ENCODE data around the gene PSMB11.

The PSMB11 gene

DNA sequence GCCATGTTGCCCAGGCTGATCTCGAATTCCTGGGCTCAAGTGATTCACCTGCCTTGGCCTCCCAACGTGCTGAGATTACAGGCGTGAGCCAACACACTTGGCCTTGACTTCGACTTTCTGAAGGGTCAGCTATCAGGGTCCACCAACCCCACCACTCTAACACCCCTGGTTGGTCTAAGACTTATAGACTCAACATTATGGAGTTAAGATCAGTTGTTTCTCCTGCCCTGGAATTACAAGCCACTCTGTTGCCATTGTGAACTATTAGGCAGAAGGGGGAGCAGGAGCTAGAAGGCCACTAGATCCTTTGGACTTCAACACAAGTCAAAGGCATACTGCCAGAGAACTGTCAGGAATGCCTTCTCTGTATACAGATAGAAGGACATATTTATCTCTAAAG, 1.9 kb upstream of the PSMB11 start:
- DNase-seq (ENCODE audit: extremely low read depth in 1 of 2, low read depth in 1 of 2): no peak

DNA sequence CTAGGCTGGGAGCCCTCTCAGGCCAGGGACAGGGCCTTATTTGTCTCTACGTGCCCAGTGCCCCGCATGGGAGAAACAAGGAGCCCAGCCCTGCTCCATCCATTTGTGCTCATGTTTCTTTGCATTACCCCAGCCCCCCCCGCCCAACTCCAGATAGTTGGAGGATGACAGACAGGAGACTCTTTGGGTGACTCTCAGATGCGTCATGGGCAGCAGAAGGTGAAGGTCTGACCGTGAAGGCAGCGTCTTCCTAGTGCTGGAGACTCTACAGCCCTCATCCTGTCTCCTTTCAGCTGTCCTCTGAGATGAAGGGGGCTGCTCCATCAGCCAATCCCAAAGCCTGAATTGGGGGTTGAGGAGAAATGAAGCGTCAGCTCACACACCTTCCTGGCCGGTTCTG, 283 bp upstream of the PSMB11 start:
- DNase-seq (ENCODE audit: extremely low read depth in 1 of 2, low read depth in 1 of 2): no peak

DNA sequence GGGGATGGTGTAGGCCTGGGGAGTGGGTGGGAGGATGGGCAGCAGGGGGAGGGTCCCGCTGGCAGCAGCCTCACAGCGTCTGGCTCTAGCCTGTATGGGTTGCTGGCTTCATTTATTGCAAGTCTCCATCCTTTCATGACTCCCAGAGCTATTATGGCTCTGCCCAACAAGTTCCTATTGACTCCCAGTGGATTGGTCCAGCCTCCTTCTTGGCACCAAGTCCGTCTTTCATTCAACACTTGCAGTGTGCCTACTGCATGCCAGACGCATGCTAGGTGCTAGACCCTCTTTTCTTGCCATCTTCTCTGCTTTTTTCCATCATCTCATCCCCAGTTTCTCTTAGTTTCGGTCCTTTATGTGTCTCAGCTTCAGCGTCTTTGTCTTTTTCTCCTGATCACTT, 1.1 kb downstream of the PSMB11 start:
- no peak for DNase-seq (ENCODE audit: extremely low read depth in 1 of 2, low read depth in 1 of 2)

DNA sequence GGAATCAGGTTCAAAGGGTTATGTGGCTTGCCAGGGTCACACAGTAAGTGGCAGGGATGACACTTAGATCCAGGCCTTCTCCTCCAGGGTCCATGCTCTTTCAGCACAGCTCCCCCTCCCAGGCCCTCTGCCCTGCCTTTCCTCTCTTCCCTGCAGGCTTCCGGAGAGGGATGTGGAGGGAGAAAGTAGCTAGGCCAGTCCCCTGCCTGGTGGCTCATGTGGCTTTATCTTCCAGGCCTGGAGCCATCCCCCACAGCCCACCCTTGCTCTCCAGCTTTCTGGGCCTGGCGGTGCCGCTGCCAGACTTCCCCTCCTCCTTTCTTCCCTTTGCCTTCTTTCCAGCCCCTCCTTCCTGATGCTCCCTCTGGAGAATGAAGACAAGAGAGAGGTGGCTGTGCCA, 1.7 kb downstream of the PSMB11 start:
- DNase-seq (ENCODE audit: extremely low read depth in 1 of 2, low read depth in 1 of 2): no peak

DNA sequence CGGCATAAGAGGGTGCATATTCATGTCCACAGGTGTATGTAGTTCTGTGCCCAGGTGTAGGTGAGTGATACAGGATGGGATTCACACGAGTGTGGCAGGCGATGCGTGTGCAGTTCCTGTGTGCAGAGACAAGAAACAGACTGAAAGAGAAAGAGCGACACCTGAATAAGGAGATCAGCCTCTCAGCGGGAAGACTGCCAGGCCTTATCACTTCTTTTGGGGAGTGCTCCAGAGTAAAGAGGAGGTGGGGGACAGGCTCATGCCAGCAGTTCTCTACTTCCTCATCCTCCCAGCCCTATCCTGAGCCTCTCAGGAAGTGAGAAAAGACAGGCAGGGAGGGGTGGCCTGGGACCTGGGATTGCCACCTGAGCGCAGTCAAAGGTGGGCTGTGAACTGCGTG, 2.8 kb downstream of the PSMB11 start:
- DNase-seq (ENCODE audit: extremely low read depth in 1 of 2, low read depth in 1 of 2): no peak

DNA sequence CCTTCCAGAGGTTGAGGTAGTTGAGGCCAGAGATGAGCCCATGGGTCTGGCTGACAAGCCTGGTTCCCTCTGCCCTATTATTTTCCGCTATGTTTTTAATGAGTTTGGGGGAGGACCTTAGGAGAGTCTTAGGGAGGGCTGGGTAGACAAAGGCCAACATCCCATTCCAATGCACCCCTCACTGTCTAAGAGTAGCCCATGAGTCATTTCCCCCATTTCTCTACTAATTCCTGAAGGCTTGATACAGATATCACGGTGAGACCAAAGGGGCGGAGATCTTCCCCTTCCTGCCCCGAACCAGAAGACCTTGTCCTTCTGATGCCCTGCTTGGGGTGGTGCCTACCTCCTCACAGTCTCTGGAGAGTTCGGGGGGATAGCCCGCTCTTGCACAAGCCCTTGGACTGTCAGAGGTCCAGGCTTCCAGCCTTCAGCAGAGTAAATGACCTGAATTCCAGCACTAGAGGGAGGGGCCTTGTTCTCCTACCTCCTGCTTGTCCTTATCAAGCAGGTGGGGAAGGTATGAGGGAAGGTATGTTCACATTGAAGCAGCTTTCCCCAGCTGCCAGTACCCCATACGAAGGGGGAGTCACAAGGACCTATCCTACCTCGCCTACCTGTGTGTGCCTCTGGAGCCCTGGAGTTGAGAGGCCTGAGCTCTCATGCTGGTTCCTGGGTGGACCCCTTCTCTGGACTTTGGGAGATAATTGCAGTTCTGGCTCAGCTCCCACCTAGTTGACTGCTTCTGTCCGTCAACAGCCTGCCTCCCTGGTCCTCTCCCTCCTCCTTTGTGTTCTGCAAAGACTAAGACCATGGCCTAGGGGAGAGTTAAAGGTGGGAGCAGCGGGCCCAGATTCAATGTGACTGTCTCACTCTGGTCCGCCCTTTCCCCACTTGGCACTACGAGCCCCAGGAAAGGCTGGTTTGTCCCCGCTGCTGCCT, 3.7 kb downstream of the PSMB11 start:
- no peak for DNase-seq (ENCODE audit: extremely low read depth in 1 of 2, low read depth in 1 of 2)

DNA sequence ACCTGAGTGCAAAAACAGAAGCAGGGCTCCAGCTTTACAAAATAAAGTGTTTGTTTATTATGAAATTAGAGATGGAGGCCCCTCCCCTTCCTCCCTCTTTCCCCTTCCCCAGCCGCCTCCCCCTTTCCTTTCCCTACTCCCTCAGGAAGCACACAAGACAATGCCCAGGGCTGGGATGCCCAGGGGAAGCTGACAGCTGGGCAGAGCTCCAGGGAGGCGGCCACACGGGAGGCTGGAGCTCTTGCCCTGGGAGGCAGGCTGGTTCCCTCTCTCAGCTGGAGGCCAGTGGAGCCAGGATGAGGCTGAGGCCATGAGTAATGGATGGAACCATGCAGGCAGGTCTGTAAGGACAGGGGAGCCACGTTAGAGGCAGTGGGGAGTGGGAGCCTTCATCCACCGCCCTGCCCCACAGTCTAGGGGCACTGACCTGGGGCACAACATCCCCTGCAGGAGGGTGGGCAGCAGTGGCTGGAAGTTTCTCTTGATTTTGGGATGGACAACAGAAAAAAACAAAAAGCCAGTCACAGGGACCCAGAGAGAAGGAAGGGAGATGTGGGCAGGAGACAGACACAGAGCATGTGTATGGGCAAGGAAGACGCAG, 5.1 kb downstream of the PSMB11 start:
- no peak for DNase-seq (ENCODE audit: extremely low read depth in 1 of 2, low read depth in 1 of 2)

DNA sequence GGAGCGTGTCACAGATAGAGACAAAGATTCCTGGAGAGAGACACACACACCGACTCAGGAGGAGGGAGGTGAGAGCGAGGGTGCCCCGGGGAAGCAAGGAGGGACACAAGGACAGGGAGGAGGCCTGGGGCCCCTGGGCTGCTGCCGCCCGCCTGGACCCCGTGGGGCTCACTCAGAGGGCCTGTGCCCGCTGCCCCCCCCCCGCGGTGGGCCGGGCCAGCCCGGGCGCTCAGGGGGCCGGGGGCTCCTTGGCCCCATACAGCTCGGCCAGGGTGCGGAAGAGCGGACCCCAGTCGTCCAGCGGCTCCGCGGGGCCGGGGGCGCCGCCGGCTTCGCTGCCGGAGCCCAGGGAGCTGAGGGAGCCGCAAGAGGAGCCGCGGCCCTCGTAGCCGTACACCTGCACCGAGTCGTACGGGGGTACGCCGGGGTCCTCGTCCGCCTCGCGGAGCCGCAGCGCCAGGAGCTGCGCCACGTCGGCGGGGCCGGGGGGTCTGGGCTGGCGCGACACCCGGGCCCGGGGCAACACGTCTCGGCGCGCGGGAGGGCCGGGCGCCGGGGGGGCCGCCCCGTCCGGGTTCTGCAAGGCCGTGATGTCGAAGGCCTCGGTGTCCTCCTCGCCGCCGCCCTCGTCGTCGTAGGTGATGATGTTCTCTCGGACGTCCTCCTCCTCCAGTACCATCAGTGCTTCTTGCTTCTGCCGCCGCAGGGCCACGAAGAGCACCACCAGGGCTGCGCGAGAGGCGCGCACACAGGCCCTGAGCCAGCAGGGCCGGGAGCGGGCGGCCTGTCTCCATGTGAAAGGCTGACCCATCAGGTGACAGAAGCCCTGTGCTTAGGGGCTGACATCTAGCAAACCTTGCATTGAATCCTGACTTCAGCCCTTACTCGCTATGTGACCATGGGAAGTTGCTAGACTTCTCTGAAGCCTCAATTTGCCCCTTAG, 6.0 kb downstream of the PSMB11 start:
- DNase-seq (ENCODE audit: extremely low read depth in 1 of 2, low read depth in 1 of 2): no peak

DNA sequence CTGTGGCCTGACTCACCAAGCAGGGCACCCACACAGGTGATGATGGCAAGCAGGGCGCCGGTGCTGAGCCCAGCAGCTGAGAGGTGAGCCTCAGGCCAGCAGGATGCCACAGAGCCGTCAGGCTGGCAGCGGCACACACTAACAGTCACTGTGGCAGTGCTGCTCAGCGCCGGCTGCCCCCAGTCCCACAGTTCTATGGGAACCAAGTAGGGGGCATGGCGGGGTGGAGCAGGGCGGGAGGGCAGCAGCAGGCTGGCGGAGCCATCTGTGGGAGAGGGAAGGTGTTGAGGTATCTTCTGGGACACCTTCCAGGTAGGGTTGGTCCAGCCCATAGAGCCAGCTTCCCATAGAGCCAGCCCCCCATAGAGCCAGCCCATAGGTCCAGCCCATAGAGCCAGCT, 7.0 kb downstream of the PSMB11 start:
- DNase-seq (ENCODE audit: extremely low read depth in 1 of 2, low read depth in 1 of 2): no peak

DNA sequence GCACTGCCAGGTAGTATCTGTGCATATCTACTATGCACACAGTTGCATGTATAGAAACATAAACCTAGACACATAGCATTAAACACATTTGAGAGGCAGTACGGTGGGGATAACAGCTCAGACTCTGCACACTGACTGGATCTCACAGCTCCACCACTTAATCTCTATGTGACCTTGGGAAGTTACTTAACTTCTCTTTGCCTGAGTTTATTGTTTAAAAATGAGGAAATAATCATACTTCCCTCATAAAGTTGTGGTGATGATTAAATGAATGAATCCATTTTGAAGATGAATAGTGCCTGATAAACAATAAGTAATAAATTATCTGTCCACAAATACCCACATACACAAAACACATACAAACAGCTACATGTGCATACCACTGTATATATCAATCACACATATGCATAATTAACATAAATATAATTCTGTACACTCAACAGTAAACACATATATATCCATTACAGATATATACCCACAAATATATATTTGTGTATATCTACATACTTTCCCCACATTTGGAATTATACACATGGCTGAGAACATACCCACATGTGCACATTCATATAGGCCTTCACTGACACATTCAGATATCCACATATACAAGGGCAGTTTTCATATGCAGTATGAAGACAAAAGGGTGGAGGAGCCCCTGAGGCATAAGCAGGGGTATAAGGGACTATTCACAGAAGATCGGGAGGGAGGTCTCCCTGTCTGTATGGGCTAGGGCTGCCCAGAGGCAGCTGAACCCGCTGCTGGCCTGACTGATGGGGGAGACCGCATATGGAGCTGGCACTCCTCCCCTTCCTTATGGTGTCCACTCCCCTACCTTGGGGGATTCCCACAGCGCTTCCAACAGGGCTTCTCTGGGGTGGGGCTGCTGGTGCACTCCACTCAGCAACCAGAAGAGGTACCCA, 9.4 kb downstream of the PSMB11 start:
- no peak for DNase-seq (ENCODE audit: extremely low read depth in 1 of 2, low read depth in 1 of 2)

DNA sequence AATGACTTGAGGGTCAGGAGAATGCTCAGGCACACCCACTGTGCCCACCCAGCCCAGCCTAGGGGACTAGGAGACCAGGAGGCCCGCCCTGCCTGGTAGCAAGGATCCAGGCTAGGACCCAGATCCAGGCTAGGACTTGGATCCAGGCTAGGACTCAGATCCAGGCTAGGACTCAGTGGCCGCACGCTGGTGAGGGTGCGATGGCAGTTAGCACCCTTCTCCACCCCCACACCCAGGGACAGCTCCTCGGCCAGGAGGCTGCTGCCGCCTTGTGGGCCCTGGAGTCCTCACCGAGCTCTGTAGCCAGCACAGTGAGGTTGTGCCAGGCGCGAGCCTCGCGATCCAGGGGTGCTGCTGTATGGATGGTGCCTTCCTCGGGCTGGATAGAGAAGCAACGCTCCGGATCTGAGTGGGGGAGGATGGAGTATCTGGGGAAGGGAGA, 10.2 kb downstream of the PSMB11 start:
- no peak for DNase-seq (ENCODE audit: extremely low read depth in 1 of 2, low read depth in 1 of 2)

DNA sequence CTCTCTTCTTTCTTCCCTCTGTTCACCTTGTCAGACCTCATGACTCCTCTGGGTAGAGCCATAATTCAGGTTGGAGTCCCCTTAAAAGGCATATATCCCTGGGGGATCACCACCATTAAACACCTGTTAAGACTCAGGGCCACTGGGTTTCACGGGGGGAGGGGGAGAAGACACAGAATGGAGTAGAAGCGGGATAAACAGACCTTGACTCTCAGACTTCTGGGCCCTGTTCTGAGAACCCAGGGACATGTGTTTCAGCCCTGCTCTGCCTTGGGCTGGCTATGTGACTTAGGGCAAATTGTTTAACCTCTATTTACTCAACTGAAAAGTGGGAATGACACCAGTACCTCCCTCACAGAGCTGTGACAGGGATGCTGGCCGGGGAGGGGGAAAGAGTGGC, 10.7 kb downstream of the PSMB11 start:
- no peak for DNase-seq (ENCODE audit: extremely low read depth in 1 of 2, low read depth in 1 of 2)

DNA sequence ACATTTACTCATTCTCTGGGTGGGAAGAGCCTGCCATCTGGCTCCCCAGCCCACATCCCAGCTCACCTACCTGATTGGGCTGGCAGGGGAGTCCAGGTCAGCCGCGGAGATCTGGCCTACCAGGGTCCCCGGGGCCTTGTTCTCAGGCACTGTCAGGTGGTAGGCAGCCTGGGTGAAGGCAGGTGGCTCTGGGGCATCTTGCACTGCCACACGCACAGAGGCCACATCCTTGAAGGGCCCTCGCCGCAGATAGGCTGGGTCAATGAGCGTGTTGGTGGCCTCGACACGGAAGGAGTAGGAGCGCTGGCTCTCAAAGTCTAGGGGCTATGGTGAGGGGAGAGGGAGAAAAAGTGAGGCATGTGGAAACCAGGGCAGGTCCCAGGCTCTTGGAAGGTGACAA, 11.4 kb downstream of the PSMB11 start:
- no peak for DNase-seq (ENCODE audit: extremely low read depth in 1 of 2, low read depth in 1 of 2)

DNA sequence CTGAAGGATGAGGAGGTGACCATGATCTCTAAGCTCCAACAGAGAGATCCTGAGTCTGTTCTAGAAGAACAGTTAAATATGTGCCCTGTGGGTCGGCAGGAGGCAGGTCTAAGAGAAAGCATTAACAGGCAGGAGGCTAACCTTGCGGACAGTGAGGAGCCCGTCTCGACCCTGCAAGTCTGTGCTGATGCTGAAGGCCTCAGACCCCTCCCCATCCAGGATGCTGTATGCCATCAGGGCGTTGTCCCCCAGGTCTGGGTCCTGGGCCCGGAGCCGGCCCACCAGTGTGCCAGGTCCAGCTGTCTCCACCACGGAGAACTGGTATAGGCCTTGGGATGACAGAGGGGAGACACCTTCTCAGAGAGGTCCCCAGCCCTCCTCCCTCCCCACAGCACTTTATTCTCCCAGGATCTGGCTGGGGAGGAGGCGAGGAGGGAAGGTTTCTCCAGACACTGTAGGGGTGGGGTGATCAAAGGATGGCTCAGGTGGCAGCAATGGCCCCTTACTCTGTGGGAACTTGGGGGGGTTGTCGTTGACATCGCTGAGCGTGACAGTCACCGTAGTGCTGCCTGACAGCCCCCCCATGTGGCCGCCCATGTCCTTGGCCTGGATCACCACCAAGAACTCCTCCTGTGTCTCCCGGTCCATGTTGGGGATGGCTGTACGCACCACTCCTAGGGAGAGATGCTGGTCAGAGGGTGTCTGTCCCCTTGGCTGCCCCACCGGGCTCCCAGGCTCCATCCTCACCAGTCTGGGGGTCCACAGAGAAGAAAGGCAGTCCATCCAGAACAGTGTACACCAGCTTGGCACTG, 12.2 kb downstream of the PSMB11 start:
- DNase-seq (ENCODE audit: extremely low read depth in 1 of 2, low read depth in 1 of 2): no peak

DNA sequence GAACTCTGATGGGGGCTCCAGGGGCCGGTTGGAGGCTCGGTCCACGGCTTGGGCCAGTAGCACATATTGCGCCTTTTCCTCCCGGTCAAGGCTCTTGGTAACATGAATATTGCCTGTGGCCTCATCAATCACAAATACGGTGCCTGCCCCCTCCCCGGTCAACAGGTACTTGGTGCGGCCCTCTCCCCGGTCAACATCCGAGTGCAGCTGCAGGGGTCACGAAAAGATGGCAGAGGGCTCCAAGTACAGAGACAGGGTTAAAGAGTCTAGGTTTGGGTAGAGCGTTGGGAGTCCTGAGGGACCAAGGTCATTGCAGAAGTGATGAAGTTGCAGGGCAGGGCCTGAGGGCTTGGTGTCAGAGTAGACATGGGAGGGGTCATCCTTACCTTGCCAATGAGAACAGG, 13.1 kb downstream of the PSMB11 start:
- no peak for DNase-seq (ENCODE audit: extremely low read depth in 1 of 2, low read depth in 1 of 2)

DNA sequence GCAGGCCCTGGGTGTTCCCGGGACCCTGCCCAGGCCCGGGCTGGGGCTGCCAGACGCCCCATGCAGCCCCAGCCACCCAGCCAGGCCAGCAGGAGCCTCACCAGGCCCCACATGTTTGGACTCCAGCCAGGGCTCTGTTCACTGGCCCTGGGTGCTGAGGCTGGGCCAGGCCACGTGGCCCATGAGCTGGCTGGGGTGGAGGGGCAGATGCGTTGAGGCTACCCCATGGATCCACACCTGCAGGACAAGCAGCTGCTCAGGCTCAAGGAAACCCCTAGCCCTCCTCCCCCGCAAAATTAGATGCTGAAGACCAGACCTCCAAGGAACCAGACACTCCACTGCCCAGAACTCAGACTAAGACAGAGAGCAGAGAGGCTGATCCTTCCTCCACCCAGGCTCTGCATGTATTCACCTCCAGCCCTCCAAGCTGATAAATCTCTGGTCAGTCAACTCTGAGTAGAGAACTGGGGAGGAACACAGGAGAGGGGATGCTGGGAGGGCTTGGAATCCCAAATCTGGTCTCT, 13.7 kb downstream of the PSMB11 start:
- DNase-seq (ENCODE audit: extremely low read depth in 1 of 2, low read depth in 1 of 2): no peak

DNA sequence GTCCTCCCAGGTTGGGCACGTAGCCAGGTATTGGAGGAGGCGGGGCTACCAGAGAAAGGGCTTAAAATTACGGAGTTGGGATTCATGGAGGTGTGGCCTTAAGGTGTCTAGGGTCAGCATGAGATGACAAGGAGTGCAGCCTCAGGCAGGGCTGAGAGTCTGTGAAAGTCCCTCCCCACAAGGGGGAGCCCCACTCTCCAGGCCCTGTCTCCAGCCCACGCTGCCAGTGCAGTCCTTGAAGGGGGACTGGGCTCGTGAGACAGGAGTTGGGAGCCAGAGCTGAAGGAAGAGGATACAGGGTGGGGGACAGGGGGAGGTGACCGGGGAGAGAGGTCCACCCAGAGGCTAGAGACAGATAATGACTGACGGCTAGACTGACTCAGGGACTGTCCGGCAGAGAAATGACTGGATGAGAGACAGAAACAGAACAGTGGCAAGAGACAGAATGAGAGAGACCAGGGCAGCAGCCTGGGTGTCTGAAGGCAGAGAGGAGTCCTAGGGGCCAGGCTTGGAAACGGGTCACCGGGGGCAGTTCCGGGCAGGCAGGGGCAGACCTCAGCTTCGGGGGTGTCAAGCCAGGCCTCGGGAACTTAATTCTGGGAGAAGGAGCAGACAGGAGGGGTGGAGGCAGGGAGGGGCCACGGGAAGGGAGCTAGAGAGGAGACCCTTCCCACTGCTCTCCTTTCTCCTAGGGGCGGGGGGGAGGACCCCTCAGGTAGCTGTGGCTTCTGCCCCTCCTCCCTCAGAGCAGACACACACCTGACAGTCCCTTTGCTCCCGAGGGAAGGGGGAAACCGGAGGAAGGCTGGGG, 14.3 kb downstream of the PSMB11 start:
- peak in 1 of 2 donors; percentile 34 for DNase-seq (ENCODE audit: extremely low read depth in 1 of 2, low read depth in 1 of 2)
